Measurements from ENCODE around the gene MAPK8IP2. TPM values are rescaled to one million over a fixed set of nuclear protein-coding genes. Genes with fewer than 3 reads are reported as not detected.

The MAPK8IP2 gene
- total RNA-seq, 5 donors from 2014 or later (not counting 1 experiment from before 2014, with no cell fraction given) = 0.13 to 0.55 (median 0.39) TPM

- peak within 1 kb of the TSS; percentile 87 to 92 for H3K4me3 ChIP-seq (ENCODE audit: control insufficient read depth in 1 of 2, extremely low read depth in 1 of 2, low read length in 1 of 2)
- DNase-seq = peak; percentile 57 to 90 (median 70)
- peaks cover 2 to 17% of the 10 kb centered on the region in 2 donors for H3K36me3 ChIP-seq (ENCODE audit: control insufficient read depth in 2 of 2, extremely low read depth in 1 of 2, insufficient read depth in 1 of 2, low read length in 1 of 2)
- peaks cover 3% of the 10 kb centered on the region for H3K36me3 Mint-ChIP-seq
- ChIA-PET CTCF (interaction anchor here in 1 of 2 donors (0.6 kb wide), 1 partner anchor 20 kb away, joined by 3 read pairs; no protein-coding TSS in a partner anchor), POLR2A (no interaction called here)
- ATAC-seq (replicated peaks in 1 of 4) = peak; percentile 92 to 94 (median 93)
- H3K27me3 Mint-ChIP-seq = no peaks in the 10 kb centered on the region
- H3K4me1 ChIP-seq (ENCODE audit: control insufficient read depth in 1 of 2, extremely low read depth in 1 of 2, insufficient read depth in 2 of 2, low read length in 2 of 2) = peaks cover 6 to 32% of the 10 kb centered on the region in 2 experiments
- 2% methylated on average over 73 of the region's 88 CpGs for WGBS (ENCODE audit: insufficient coverage)
- peak within 1 kb of the TSS; percentile 86 to 98 (median 89) for H3K4me3 Mint-ChIP-seq
- peaks cover 30 to 33% (median 30%) of the 10 kb centered on the region in 3 donors for H3K4me1 Mint-ChIP-seq
- peak within 1 kb of the TSS; percentile 92 to 96 for H3K27ac Mint-ChIP-seq
- H3K27ac ChIP-seq (ENCODE audit: low read length) = peak within 1 kb of the TSS; percentile 73
- no peaks in the 10 kb centered on the region for H3K9me3 ChIP-seq
- no peaks in the 10 kb centered on the region for H3K27me3 ChIP-seq (replicated peaks in 1 of 2; ENCODE audit: control insufficient read depth in 2 of 2, extremely low read depth in 1 of 2, insufficient read depth in 2 of 2, low read length in 1 of 2)
- H3K9me3 Mint-ChIP-seq = no peaks in the 10 kb centered on the region
These were observed 27.3 kb downstream of the MAPK8IP2 start, which contains the start of gene ARSA for GRCh38 chr22:50627642-50628542. Gene ARSA (minus strand): TSS chr22:50628152. CDS start chr22:50627779, 373 bp downstream.

GRCh38 chr22:50628543-50629134 lies 28.0 kb downstream of the MAPK8IP2 start:
- peak in 2 of 4 experiments; percentile 3 to 11 for ATAC-seq (replicated peaks in 1 of 4)
- peak in 14 of 35 experiments; percentile 19 to 51 (median 34) for DNase-seq
- ChIA-PET CTCF (no interaction called here), POLR2A (no interaction called here)
- WGBS (ENCODE audit: insufficient coverage) = 4% methylated on average over 9 of the region's 16 CpGs
- peaks cover 26 to 29% (median 27%) of the 10 kb centered on the region in 3 donors for H3K4me1 Mint-ChIP-seq
- peaks cover 3% of the 10 kb centered on the region for H3K36me3 Mint-ChIP-seq
- Histone ChIP-seq H3K36me3 (ENCODE audit: control insufficient read depth in 2 of 2, extremely low read depth in 1 of 2, insufficient read depth in 1 of 2, low read length in 1 of 2) (peaks cover 2 to 17% of the 10 kb centered on the region in 2 donors), H3K27ac (ENCODE audit: low read length) (peak overlapping the region; percentile 66), H3K9me3 (no peaks in the 10 kb centered on the region), H3K4me3 (ENCODE audit: control insufficient read depth in 1 of 2, extremely low read depth in 1 of 2, low read length in 1 of 2) (peak overlapping the region; percentile 87 to 92), H3K4me1 (ENCODE audit: control insufficient read depth in 1 of 2, extremely low read depth in 1 of 2, insufficient read depth in 2 of 2, low read length in 2 of 2) (peaks cover 5 to 26% of the 10 kb centered on the region in 2 experiments), H3K27me3 (replicated peaks in 1 of 2; ENCODE audit: control insufficient read depth in 2 of 2, extremely low read depth in 1 of 2, insufficient read depth in 2 of 2, low read length in 1 of 2) (no peaks in the 10 kb centered on the region)
- peak overlapping the region; percentile 92 to 96 for H3K27ac Mint-ChIP-seq
- H3K27me3 Mint-ChIP-seq = no peaks in the 10 kb centered on the region
- peak overlapping the region; percentile 86 to 98 (median 89) for H3K4me3 Mint-ChIP-seq
- H3K9me3 Mint-ChIP-seq = no peaks in the 10 kb centered on the region

- Mint-ChIP-seq H3K4me1 (peaks cover 22 to 27% (median 26%) of the 10 kb centered on the region in 3 donors), H3K9me3 (no peaks in the 10 kb centered on the region), H3K27me3 (no peaks in the 10 kb centered on the region), H3K4me3 (no peak overlapping the region), H3K36me3 (no peaks in the 10 kb centered on the region), H3K27ac (peak overlapping the region in 1 of 2 donors; percentile 6)
- Histone ChIP-seq H3K27me3 (replicated peaks in 1 of 2; ENCODE audit: control insufficient read depth in 2 of 2, extremely low read depth in 1 of 2, insufficient read depth in 2 of 2, low read length in 1 of 2) (no peaks in the 10 kb centered on the region), H3K4me1 (ENCODE audit: control insufficient read depth in 1 of 2, extremely low read depth in 1 of 2, insufficient read depth in 2 of 2, low read length in 2 of 2) (peaks cover 5 to 26% of the 10 kb centered on the region in 2 experiments), H3K27ac (ENCODE audit: low read length) (no peak overlapping the region), H3K9me3 (no peaks in the 10 kb centered on the region), H3K4me3 (ENCODE audit: control insufficient read depth in 1 of 2, extremely low read depth in 1 of 2, low read length in 1 of 2) (no peak overlapping the region), H3K36me3 (ENCODE audit: control insufficient read depth in 2 of 2, extremely low read depth in 1 of 2, insufficient read depth in 1 of 2, low read length in 1 of 2) (peaks cover 0 to 12% of the 10 kb centered on the region in 2 donors)
- CTCF ChIA-PET = no interaction called here
- POLR2A ChIA-PET = no interaction called here
- ATAC-seq (replicated peaks in 1 of 4) (no peak), DNase-seq (no peak)
- 96% methylated on average over 4 of the region's 5 CpGs for WGBS (ENCODE audit: insufficient coverage)
These were observed 29.8 kb downstream of the MAPK8IP2 start for GRCh38 chr22:50630376-50630775.

- DNase-seq (no peak), ATAC-seq (replicated peaks in 1 of 4) (no peak)
- Mint-ChIP-seq H3K4me3 (no peak overlapping the region), H3K27me3 (no peaks in the 10 kb centered on the region), H3K36me3 (peaks cover 4% of the 10 kb centered on the region), H3K4me1 (peaks cover 17 to 23% (median 22%) of the 10 kb centered on the region in 3 donors), H3K9me3 (no peaks in the 10 kb centered on the region), H3K27ac (no peak overlapping the region)
- ChIA-PET CTCF (no interaction called here), POLR2A (no interaction called here)
- WGBS (ENCODE audit: insufficient coverage) = 100% methylated on average over 3 of the region's 5 CpGs
- Histone ChIP-seq H3K36me3 (ENCODE audit: control insufficient read depth in 2 of 2, extremely low read depth in 1 of 2, insufficient read depth in 1 of 2, low read length in 1 of 2) (no peaks in the 10 kb centered on the region), H3K27me3 (replicated peaks in 1 of 2; ENCODE audit: control insufficient read depth in 2 of 2, extremely low read depth in 1 of 2, insufficient read depth in 2 of 2, low read length in 1 of 2) (peaks cover 0 to 4% of the 10 kb centered on the region in 2 experiments), H3K27ac (ENCODE audit: low read length) (no peak overlapping the region), H3K9me3 (no peaks in the 10 kb centered on the region), H3K4me1 (ENCODE audit: control insufficient read depth in 1 of 2, extremely low read depth in 1 of 2, insufficient read depth in 2 of 2, low read length in 2 of 2) (peaks cover 5 to 9% of the 10 kb centered on the region in 2 experiments), H3K4me3 (ENCODE audit: control insufficient read depth in 1 of 2, extremely low read depth in 1 of 2, low read length in 1 of 2) (no peak overlapping the region)
These were observed 32.5 kb downstream of the MAPK8IP2 start for GRCh38 chr22:50633086-50633485.

GRCh38 chr22:50633771-50634170 lies 33.2 kb downstream of the MAPK8IP2 start:
- peaks cover 2 to 3% of the 10 kb centered on the region in 2 experiments for H3K4me1 ChIP-seq (ENCODE audit: control insufficient read depth in 1 of 2, extremely low read depth in 1 of 2, insufficient read depth in 2 of 2, low read length in 2 of 2)
- H3K4me1 Mint-ChIP-seq = peaks cover 11 to 18% (median 15%) of the 10 kb centered on the region in 3 donors
- H3K36me3 Mint-ChIP-seq = peaks cover 4% of the 10 kb centered on the region
- H3K27ac ChIP-seq (ENCODE audit: low read length) = no peak overlapping the region
- no peaks in the 10 kb centered on the region for H3K36me3 ChIP-seq (ENCODE audit: control insufficient read depth in 2 of 2, extremely low read depth in 1 of 2, insufficient read depth in 1 of 2, low read length in 1 of 2)
- 83% methylated on average over 9 of the region's 11 CpGs for WGBS (ENCODE audit: insufficient coverage)
- H3K4me3 Mint-ChIP-seq = no peak overlapping the region
- ChIA-PET CTCF (no interaction called here), POLR2A (no interaction called here)
- H3K9me3 Mint-ChIP-seq = no peaks in the 10 kb centered on the region
- no peak overlapping the region for H3K27ac Mint-ChIP-seq
- no peaks in the 10 kb centered on the region for H3K27me3 Mint-ChIP-seq
- no peak overlapping the region for H3K4me3 ChIP-seq (ENCODE audit: control insufficient read depth in 1 of 2, extremely low read depth in 1 of 2, low read length in 1 of 2)
- DNase-seq = no peak
- peaks cover 0 to 4% of the 10 kb centered on the region in 2 experiments for H3K27me3 ChIP-seq (replicated peaks in 1 of 2; ENCODE audit: control insufficient read depth in 2 of 2, extremely low read depth in 1 of 2, insufficient read depth in 2 of 2, low read length in 1 of 2)
- H3K9me3 ChIP-seq = no peaks in the 10 kb centered on the region
- ATAC-seq (replicated peaks in 1 of 4) = no peak

- Mint-ChIP-seq H3K4me1 (peaks cover 0 to 5% (median 0%) of the 10 kb centered on the region in 3 donors), H3K36me3 (peaks cover 4% of the 10 kb centered on the region), H3K27me3 (no peaks in the 10 kb centered on the region), H3K9me3 (no peaks in the 10 kb centered on the region), H3K4me3 (no peak overlapping the region), H3K27ac (no peak overlapping the region)
- ChIA-PET CTCF (no interaction called here), POLR2A (no interaction called here)
- WGBS (ENCODE audit: insufficient coverage) = 95% methylated on average over 8 of the region's 11 CpGs
- Histone ChIP-seq H3K36me3 (ENCODE audit: control insufficient read depth in 2 of 2, extremely low read depth in 1 of 2, insufficient read depth in 1 of 2, low read length in 1 of 2) (no peaks in the 10 kb centered on the region), H3K27me3 (replicated peaks in 1 of 2; ENCODE audit: control insufficient read depth in 2 of 2, extremely low read depth in 1 of 2, insufficient read depth in 2 of 2, low read length in 1 of 2) (peaks cover 0 to 4% of the 10 kb centered on the region in 2 experiments), H3K4me1 (ENCODE audit: control insufficient read depth in 1 of 2, extremely low read depth in 1 of 2, insufficient read depth in 2 of 2, low read length in 2 of 2) (no peaks in the 10 kb centered on the region), H3K9me3 (no peaks in the 10 kb centered on the region), H3K27ac (ENCODE audit: low read length) (no peak overlapping the region), H3K4me3 (ENCODE audit: control insufficient read depth in 1 of 2, extremely low read depth in 1 of 2, low read length in 1 of 2) (no peak overlapping the region)
- ATAC-seq (replicated peaks in 1 of 4) (no peak), DNase-seq (no peak)
These were observed 35.0 kb downstream of the MAPK8IP2 start for GRCh38 chr22:50635591-50635990.
